Transverse colon (tissue), 4 donors: Measurements from ENCODE around the gene SOWAHA. TPM values are rescaled to one million over a fixed set of nuclear protein-coding genes. Genes with fewer than 3 reads are reported as not detected.

Source experiments
- DNase-seq: peaks from one replicate; pipeline ENCODE4 v3.0.0-alpha.2; 2019
- H3K27ac ChIP-seq, 4 donors: fragments of 200-600 bp; sonication (generic); 2 replicates each; pipeline ENCODE4 v1.5.1; 2016 to 2018; ENCODE audit warnings: inconsistent platforms in 4 of 4
- H3K27me3 ChIP-seq: fragments of 200-600 bp; sonication (generic); 2 replicates; pipeline ENCODE4 v1.5.1; 2017; ENCODE audit warnings: inconsistent platforms
- H3K36me3 ChIP-seq, 4 donors: fragments of 200-600 bp; sonication (generic); 2 replicates each; pipeline ENCODE4 v1.5.1; 2017 to 2019; ENCODE audit warnings: inconsistent platforms in 4 of 4
- H3K4me1 ChIP-seq, 4 donors: fragments of 200-600 bp; sonication (generic); 2 replicates each; pipeline ENCODE4 v1.5.1; 2017 to 2020; ENCODE audit warnings: inconsistent platforms in 4 of 4
- H3K4me3 ChIP-seq, 4 donors: fragments of 200-600 bp; sonication (generic); 1 replicate in 1 of 4; 2 replicates in 3 of 4; pipeline versions ENCODE4 v1.5.1 to v1.6.1; 2017 to 2019; ENCODE audit warnings: inconsistent platforms in 4 of 4
- H3K9me3 ChIP-seq, 2 donors: fragments of 200-600 bp; sonication (generic); 2 replicates each; pipeline ENCODE4 v1.5.1; 2017 to 2019; ENCODE audit warnings: inconsistent platforms in 2 of 2
- CTCF ChIP-seq, 5 experiments: fragments of 200-600 bp in 3 of 5; fragments of 450-650 bp in 2 of 5; sonication (generic) in 3 of 5; IDR thresholded peaks; 1 replicate in 2 of 5; 2 replicates in 3 of 5; pipeline ENCODE4 v1.5.1; 2016 to 2017; ENCODE audit warnings: antibody characterized with exemption in 5 of 5, inconsistent platforms in 3 of 5, mild to moderate bottlenecking in 2 of 5, moderate library complexity in 1 of 5
- EP300 ChIP-seq: sonication (generic); formaldehyde crosslinking; IDR thresholded peaks from one replicate; pipeline ENCODE4 v1.6.1; 2017; ENCODE audit warnings: antibody characterized with exemption, low read depth
- POLR2A ChIP-seq: fragments of 450-650 bp; IDR thresholded peaks from one replicate; pipeline ENCODE4 v1.6.1; 2016; ENCODE audit warnings: antibody characterized with exemption, mild to moderate bottlenecking, moderate library complexity
- POLR2AphosphoS5 ChIP-seq, 3 donors: sonication (generic); formaldehyde crosslinking; IDR thresholded peaks; one replicate each; pipeline ENCODE4 v1.6.1; 2016; ENCODE audit warnings: antibody characterized with exemption in 3 of 3
- WGBS, 2 donors: methylation state at CpG; one replicate each; pipeline ENCODE4 v1.1.5; 2018; ENCODE audit warnings: low coverage in 1 of 2; 5-methylcytosine and 5-hydroxymethylcytosine counted together
- in situ Hi-C, 4 donors: fragments of 200-750 bp; cut with MboI; loops; one replicate each; pipeline versions ENCODE4 v1.15.0 to v1.15.1; 2017; ENCODE audit warnings: low sequenced_read_pairs in 3 of 4, low pct_ligation_motif_present in 1 of 4, low pct_unique_long_range_greater_than_20kb in 1 of 4
- intact Hi-C: fragments of 100-400 bp; cut with DNase I; formaldehyde crosslinking; loops from one replicate; pipeline ENCODE4 v1.15.1; 2023; ENCODE audit warnings: low total_unique reads
- total RNA-seq, 4 donors: library from RNA; depleted of rRNA; stranded (reverse); fragments of >200 nt; gene quantifications; one replicate each; pipeline ENCODE4 v1.1.0, GENCODE V29; 2016

Gene SOWAHA
- total RNA-seq, 4 donors from 2014 or later, result 35.2 to 93.5 (median 76.0) TPM

GRCh38 chr5:132810605-132811004 is 2.5 kb upstream of the SOWAHA start:
- in situ Hi-C loops, result loop anchor here in 2 of 4 donors (25.0 kb wide), 1 partner anchor 423 kb away; no protein-coding TSS in a partner anchor
- no peak overlapping the region for H3K4me3 ChIP-seq
- no peaks in the 10 kb centered on the region for H3K9me3 ChIP-seq
- H3K27me3 ChIP-seq, result peaks cover 53% of the 10 kb centered on the region
- intact Hi-C loops, result no loop called here
- peak overlapping the region in 1 of 4 donors; percentile 20 for H3K27ac ChIP-seq
- TF ChIP-seq EP300 (no peak), CTCF (IDR thresholded peaks at IDR 0.05) (no peak), POLR2AphosphoS5 (IDR thresholded peaks at IDR 0.05) (no peak), POLR2A (no peak)
- 67 to 88% methylated on average over 1 to 5 of the region's 5 CpGs for WGBS, 2 donors
- no peak for DNase-seq
- H3K36me3 ChIP-seq, result no peaks in the 10 kb centered on the region
- peaks cover 3 to 47% (median 23%) of the 10 kb centered on the region in 4 donors for H3K4me1 ChIP-seq

- in situ Hi-C loops (loop anchor here in 2 of 4 donors (25.0 kb wide), 1 partner anchor 425 kb away; no protein-coding TSS in a partner anchor), intact Hi-C loops (no loop called here)
- peaks cover 53% of the 10 kb centered on the region for H3K27me3 ChIP-seq
- H3K4me3 ChIP-seq, result peak overlapping the region in 1 of 4 donors; percentile 59
- peaks cover 3 to 39% (median 18%) of the 10 kb centered on the region in 4 donors for H3K4me1 ChIP-seq
- H3K36me3 ChIP-seq, result no peaks in the 10 kb centered on the region
- no peak for TF ChIP-seq CTCF (IDR thresholded peaks at IDR 0.05)
- H3K27ac ChIP-seq, result no peak overlapping the region
- no peak for DNase-seq
- 53 to 70% methylated on average over 9 to 18 of the region's 18 CpGs for WGBS, 2 donors
- no peaks in the 10 kb centered on the region for H3K9me3 ChIP-seq
Observed at GRCh38 chr5:132812123-132812765, 858 bp upstream of the SOWAHA start.

GRCh38 chr5:132813599-132814502 is 749 bp downstream of the SOWAHA start:
- 7% methylated on average over 65 of the region's 110 CpGs; no CpG with 5 or more reads in 1 of the 2 donors for WGBS, 2 donors
- H3K4me1 ChIP-seq, result peaks cover 0 to 26% (median 11%) of the 10 kb centered on the region in 4 donors
- H3K4me3 ChIP-seq, result peak overlapping the region; percentile 21 to 59 (median 43)
- H3K27ac ChIP-seq, result peak overlapping the region; percentile 64 to 84 (median 80)
- intact Hi-C loops, result no loop called here
- peak; percentile 48 for DNase-seq
- no peaks in the 10 kb centered on the region for H3K36me3 ChIP-seq
- H3K27me3 ChIP-seq, result peaks cover 53% of the 10 kb centered on the region
- peak in 1 of 3 donors; percentile 29 for TF ChIP-seq POLR2AphosphoS5 (IDR thresholded peaks at IDR 0.05)
- TF ChIP-seq CTCF (IDR thresholded peaks at IDR 0.05), result peak in 1 of 5 experiments; percentile 37
- no peak for TF ChIP-seq EP300
- peak; percentile 38 for TF ChIP-seq POLR2A
- in situ Hi-C loops, result loop anchor here in 2 of 4 donors (25.0 kb wide), 1 partner anchor 427 kb away; no protein-coding TSS in a partner anchor
- H3K9me3 ChIP-seq, result no peaks in the 10 kb centered on the region
